Transverse colon (tissue), 4 donors: ENCODE results near the gene ANKRD33B. TPM values are rescaled to one million over a fixed set of nuclear protein-coding genes. Genes with fewer than 3 reads are reported as not detected.

Experiments used
- DNase-seq: peaks from one replicate; pipeline ENCODE4 v3.0.0-alpha.2; 2019
- H3K27ac ChIP-seq, 4 donors: fragments of 200-600 bp; sonication (generic); 2 replicates each; pipeline ENCODE4 v1.5.1; 2016 to 2018; ENCODE audit warnings: inconsistent platforms in 4 of 4
- H3K27me3 ChIP-seq: fragments of 200-600 bp; sonication (generic); 2 replicates; pipeline ENCODE4 v1.5.1; 2017; ENCODE audit warnings: inconsistent platforms
- H3K36me3 ChIP-seq, 4 donors: fragments of 200-600 bp; sonication (generic); 2 replicates each; pipeline ENCODE4 v1.5.1; 2017 to 2019; ENCODE audit warnings: inconsistent platforms in 4 of 4
- H3K4me1 ChIP-seq, 4 donors: fragments of 200-600 bp; sonication (generic); 2 replicates each; pipeline ENCODE4 v1.5.1; 2017 to 2020; ENCODE audit warnings: inconsistent platforms in 4 of 4
- H3K4me3 ChIP-seq, 4 donors: fragments of 200-600 bp; sonication (generic); 1 replicate in 1 of 4; 2 replicates in 3 of 4; pipeline versions ENCODE4 v1.5.1 to v1.6.1; 2017 to 2019; ENCODE audit warnings: inconsistent platforms in 4 of 4
- H3K9me3 ChIP-seq, 2 donors: fragments of 200-600 bp; sonication (generic); 2 replicates each; pipeline ENCODE4 v1.5.1; 2017 to 2019; ENCODE audit warnings: inconsistent platforms in 2 of 2
- CTCF ChIP-seq, 5 experiments: fragments of 200-600 bp in 3 of 5; fragments of 450-650 bp in 2 of 5; sonication (generic) in 3 of 5; IDR thresholded peaks; 1 replicate in 2 of 5; 2 replicates in 3 of 5; pipeline ENCODE4 v1.5.1; 2016 to 2017; ENCODE audit warnings: antibody characterized with exemption in 5 of 5, inconsistent platforms in 3 of 5, mild to moderate bottlenecking in 2 of 5, moderate library complexity in 1 of 5
- EP300 ChIP-seq: sonication (generic); formaldehyde crosslinking; IDR thresholded peaks from one replicate; pipeline ENCODE4 v1.6.1; 2017; ENCODE audit warnings: antibody characterized with exemption, low read depth
- POLR2A ChIP-seq: fragments of 450-650 bp; IDR thresholded peaks from one replicate; pipeline ENCODE4 v1.6.1; 2016; ENCODE audit warnings: antibody characterized with exemption, mild to moderate bottlenecking, moderate library complexity
- POLR2AphosphoS5 ChIP-seq, 3 donors: sonication (generic); formaldehyde crosslinking; IDR thresholded peaks; one replicate each; pipeline ENCODE4 v1.6.1; 2016; ENCODE audit warnings: antibody characterized with exemption in 3 of 3
- WGBS, 2 donors: methylation state at CpG; one replicate each; pipeline ENCODE4 v1.1.5; 2018; ENCODE audit warnings: low coverage in 1 of 2; 5-methylcytosine and 5-hydroxymethylcytosine counted together
- in situ Hi-C, 4 donors: fragments of 200-750 bp; cut with MboI; loops; one replicate each; pipeline versions ENCODE4 v1.15.0 to v1.15.1; 2017; ENCODE audit warnings: low sequenced_read_pairs in 3 of 4, low pct_ligation_motif_present in 1 of 4, low pct_unique_long_range_greater_than_20kb in 1 of 4
- intact Hi-C: fragments of 100-400 bp; cut with DNase I; formaldehyde crosslinking; loops from one replicate; pipeline ENCODE4 v1.15.1; 2023; ENCODE audit warnings: low total_unique reads
- total RNA-seq, 4 donors: library from RNA; depleted of rRNA; stranded (reverse); fragments of >200 nt; gene quantifications; one replicate each; pipeline ENCODE4 v1.1.0, GENCODE V29; 2016

The ANKRD33B gene
- total RNA-seq, 4 donors from 2014 or later = 0.20 to 3.2 (median 1.4) TPM

DNA sequence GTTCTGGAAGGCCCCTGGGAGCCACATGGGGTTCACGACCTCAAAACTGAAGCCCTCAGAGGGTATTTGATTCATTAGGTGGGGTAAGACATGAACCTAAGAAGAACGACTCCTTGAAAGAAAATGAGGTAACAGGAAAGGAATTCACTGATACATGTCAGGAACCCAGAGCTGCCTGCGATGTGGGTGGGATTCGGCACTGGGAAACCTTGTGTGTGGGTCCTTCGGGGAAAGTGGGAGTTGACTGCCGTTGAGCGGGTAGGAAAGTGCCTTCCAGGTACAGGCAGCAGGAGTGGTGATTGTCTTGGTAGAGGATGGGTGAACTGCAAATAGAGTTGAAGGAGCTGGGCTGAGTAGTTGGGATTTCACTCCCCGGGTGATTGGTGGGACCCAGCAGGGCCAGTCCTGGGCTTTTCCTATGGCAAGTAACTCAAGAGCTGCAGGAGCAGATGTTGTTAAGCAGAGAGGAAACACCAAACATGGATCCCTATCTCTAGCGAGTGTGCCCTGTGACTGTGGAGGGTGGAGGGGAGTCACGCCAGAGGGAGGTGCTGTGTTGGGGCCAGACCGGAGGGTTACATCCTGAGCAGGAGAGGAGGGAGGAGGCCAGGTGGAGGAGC is 30.8 kb downstream of the ANKRD33B start:
- Histone ChIP-seq H3K27me3 (no peaks in the 10 kb centered on the region), H3K4me3 (no peak overlapping the region), H3K36me3 (no peaks in the 10 kb centered on the region), H3K4me1 (no peaks in the 10 kb centered on the region), H3K27ac (peak overlapping the region in 3 of 4 donors; percentile 56 to 63 (median 61)), H3K9me3 (no peaks in the 10 kb centered on the region)
- WGBS, 2 donors = 93 to 94% methylated on average over 7 to 11 of the region's 11 CpGs
- TF ChIP-seq POLR2A (no peak), CTCF (IDR thresholded peaks at IDR 0.05) (no peak), EP300 (no peak), POLR2AphosphoS5 (IDR thresholded peaks at IDR 0.05) (no peak)
- in situ Hi-C loops = no loop called here
- intact Hi-C loops = loop anchor here (1.0 kb wide), 1 partner anchor 9 kb away; no protein-coding TSS in a partner anchor
- no peak for DNase-seq

- no peak for DNase-seq
- no peak for TF ChIP-seq POLR2A
- TF ChIP-seq POLR2AphosphoS5 (IDR thresholded peaks at IDR 0.05) = no peak
- no peak overlapping the region for H3K4me3 ChIP-seq
- no peaks in the 10 kb centered on the region for H3K36me3 ChIP-seq
- in situ Hi-C loops = no loop called here
- intact Hi-C loops = loop anchor here (1.0 kb wide), 1 partner anchor 10 kb away; no protein-coding TSS in a partner anchor
- 97 to 100% methylated on average over 2 to 6 of the region's 6 CpGs for WGBS, 2 donors
- H3K9me3 ChIP-seq = no peaks in the 10 kb centered on the region
- H3K27me3 ChIP-seq = no peaks in the 10 kb centered on the region
- peak overlapping the region; percentile 50 to 63 (median 58) for H3K27ac ChIP-seq
- no peaks in the 10 kb centered on the region for H3K4me1 ChIP-seq
Observed at GRCh38 chr5:10595293-10595671, 31.4 kb downstream of the ANKRD33B start.

DNA sequence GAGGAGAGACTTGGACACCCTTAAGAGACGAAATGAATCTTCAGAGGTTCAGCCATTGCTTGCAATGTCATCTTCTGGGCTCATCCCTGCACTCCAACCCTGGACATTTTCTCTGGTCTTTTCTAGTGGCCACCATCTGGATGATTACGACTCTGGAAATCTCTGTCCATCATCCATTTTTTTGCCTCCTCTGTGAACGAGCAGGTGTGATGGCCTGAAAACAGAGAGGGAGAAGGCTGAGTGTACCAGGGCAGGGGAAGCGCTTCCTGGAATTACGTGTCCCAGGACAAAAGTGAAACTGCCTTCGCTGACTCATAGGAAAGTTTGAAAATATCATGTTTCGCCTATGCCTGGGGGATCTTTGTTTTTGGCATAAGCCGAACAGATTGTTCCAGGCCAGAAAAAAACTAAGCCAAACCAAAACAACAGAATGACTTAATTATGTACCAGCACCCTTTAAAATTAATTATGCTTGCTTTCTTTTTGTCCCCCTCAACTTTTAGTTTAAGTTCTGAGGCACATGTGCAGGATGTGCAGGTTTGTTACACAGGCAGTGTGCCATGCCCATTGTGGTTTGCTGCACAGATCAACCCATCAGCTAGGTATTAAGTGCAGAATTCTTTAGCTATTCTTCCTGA is 31.9 kb downstream of the ANKRD33B start:
- WGBS, 2 donors = 35 to 45% methylated on average over 7 to 8 of the region's 8 CpGs
- in situ Hi-C loops = no loop called here
- Histone ChIP-seq H3K9me3 (no peaks in the 10 kb centered on the region), H3K27me3 (no peaks in the 10 kb centered on the region), H3K36me3 (no peaks in the 10 kb centered on the region), H3K4me1 (peaks cover 0 to under 1% (median 0%) of the 10 kb centered on the region in 4 donors), H3K27ac (peak overlapping the region; percentile 50 to 63 (median 58)), H3K4me3 (no peak overlapping the region)
- no peak for DNase-seq
- TF ChIP-seq POLR2AphosphoS5 (IDR thresholded peaks at IDR 0.05) = peak; percentile 6 to 38 (median 10)
- TF ChIP-seq EP300 = no peak
- intact Hi-C loops = loop anchor here (1.0 kb wide), 1 partner anchor 10 kb away; no protein-coding TSS in a partner anchor

DNA sequence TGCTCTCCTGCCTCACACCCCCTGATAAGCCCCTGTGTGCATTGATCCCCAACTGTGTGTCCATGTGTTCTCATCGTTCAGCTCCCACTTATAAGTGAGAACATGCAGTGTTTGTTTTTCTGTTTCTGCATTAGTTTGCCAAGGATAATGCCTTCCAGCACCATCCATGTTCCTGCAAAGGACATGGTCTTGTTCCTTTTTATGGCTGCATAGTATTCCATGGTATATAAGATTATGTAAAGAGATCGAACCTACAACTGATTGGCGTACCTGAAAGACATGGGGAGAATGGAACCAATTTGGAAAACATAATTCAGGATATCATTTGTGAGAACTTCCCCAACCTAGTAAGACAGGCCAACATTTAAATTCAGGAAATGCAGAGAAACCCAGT is 32.4 kb downstream of the ANKRD33B start:
- no peak for DNase-seq
- TF ChIP-seq POLR2A (no peak), POLR2AphosphoS5 (IDR thresholded peaks at IDR 0.05) (no peak), EP300 (no peak), CTCF (IDR thresholded peaks at IDR 0.05) (no peak)
- no peaks in the 10 kb centered on the region for H3K27me3 ChIP-seq
- H3K9me3 ChIP-seq = no peaks in the 10 kb centered on the region
- in situ Hi-C loops (no loop called here), intact Hi-C loops (no loop called here)
- H3K4me1 ChIP-seq = peaks cover 0 to 5% (median 2%) of the 10 kb centered on the region in 4 donors
- H3K4me3 ChIP-seq = no peak overlapping the region
- H3K27ac ChIP-seq = peak overlapping the region in 3 of 4 donors; percentile 47 to 61 (median 57)
- WGBS, 2 donors = 92 to 100% methylated on average over 1 to 3 of the region's 3 CpGs
- H3K36me3 ChIP-seq = no peaks in the 10 kb centered on the region

- Histone ChIP-seq H3K4me1 (peaks cover 0 to 12% (median 4%) of the 10 kb centered on the region in 4 donors), H3K4me3 (no peak overlapping the region), H3K9me3 (no peaks in the 10 kb centered on the region), H3K27me3 (no peaks in the 10 kb centered on the region), H3K27ac (no peak overlapping the region), H3K36me3 (no peaks in the 10 kb centered on the region)
- intact Hi-C loops = no loop called here
- DNase-seq = no peak
- WGBS, 2 donors = 77 to 89% methylated on average over 1 of the region's 1 CpG
- in situ Hi-C loops = no loop called here
- TF ChIP-seq POLR2AphosphoS5 (IDR thresholded peaks at IDR 0.05) = no peak
- no peak for TF ChIP-seq EP300
- no peak for TF ChIP-seq POLR2A
- TF ChIP-seq CTCF (IDR thresholded peaks at IDR 0.05) = no peak
Observed at GRCh38 chr5:10596886-10597451, 33.1 kb downstream of the ANKRD33B start.
